ENCODE results near the gene PORCN.
"Not testable (repeated sequence)": the region's sequence is repeated elsewhere in the genome, so short reads cannot be mapped to it uniquely, and the experiment has no call there.

PORCN gene

DNA sequence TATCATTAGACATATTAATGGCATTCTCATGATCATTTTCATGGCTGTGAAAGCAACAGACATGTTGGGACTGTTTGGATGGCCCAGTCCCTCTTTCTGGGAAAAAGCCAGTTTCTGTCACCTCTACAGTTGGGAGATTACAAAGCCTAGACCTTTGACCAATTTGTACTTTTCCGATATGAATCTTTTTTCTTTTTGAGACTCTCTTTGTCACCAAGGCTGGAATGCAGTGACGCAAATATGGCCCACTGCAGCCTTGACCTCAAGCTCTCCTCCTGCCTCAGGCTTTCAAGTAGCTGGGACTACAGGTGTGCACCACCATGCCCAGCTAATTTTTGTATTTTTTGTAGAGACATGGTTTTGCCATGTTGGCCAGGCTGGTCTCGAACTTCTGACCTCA is 40.1 kb downstream of the PORCN start:
- no peak for DNase-seq

GRCh38 chrX:48555731-48556325 is 47.0 kb downstream of the PORCN start:
- DNase-seq, result not testable (repeated sequence)

- no peak for DNase-seq
Observed at GRCh38 chrX:48558271-48558670, 49.5 kb downstream of the PORCN start.

- no peak for DNase-seq
Observed at GRCh38 chrX:48559636-48560035, 50.8 kb downstream of the PORCN start.

DNA sequence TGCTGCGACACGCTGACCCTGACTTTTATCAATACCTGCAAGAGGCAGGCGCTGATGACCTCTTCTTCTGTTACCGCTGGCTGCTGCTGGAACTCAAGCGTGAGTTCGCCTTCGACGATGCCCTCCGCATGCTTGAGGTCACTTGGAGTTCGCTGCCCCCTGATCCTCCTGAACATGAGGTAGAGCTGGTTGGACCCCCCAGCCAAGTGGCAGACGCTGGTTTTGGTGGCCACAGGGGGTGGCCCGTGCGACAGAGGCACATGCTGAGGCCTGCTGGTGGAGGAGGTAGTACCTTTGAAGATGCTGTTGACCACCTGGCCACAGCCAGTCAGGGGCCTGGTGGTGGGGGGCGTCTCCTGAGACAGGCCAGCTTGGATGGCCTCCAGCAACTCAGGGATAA is 51.3 kb downstream of the PORCN start:
- DNase-seq, result no peak

DNA sequence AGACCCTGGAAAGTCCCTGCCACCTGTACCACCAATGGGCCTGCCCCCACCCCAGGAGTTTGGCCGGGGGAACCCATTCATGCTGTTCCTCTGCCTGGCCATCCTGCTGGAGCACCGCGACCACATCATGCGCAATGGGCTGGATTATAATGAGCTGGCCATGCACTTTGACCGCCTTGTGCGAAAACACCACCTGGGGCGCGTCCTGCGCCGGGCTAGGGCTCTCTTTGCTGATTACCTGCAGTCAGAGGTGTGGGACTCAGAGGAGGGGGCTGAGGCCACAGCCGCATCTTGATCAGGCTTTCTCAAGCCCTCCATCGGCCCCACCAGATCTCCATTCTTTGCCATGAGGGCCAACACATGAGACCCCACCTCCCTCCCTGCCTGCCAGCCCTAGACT is 51.9 kb downstream of the PORCN start:
- no peak for DNase-seq

DNA sequence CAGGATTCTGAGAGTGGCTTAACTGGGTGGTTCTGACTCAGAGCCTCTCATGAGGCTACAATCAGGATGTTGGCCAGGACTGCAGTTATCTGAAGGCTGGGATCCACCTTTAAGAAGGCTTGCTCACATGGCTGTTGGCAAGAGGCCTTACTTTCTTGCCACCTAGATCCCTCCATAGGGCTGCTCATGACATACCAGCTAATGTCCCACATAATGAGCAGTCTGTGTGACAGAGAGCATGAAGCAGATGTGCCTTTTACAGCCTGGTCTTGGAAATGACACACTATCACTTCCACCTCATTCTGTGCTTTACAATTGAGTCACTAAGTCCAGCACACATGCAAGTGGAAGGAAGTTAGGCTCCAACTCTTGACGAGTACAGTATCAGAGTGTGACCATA is 61.2 kb downstream of the PORCN start:
- DNase-seq, result no peak

Measured in CD4-positive, alpha-beta T cell treated with Interleukin-6 for 4 hours (primary cell).